SU-DHL-6 (cell line): ENCODE data around the gene MUC2.

Experiments used
- H2AFZ ChIP-seq: fragments of 200-600 bp; sonication (generic); 2 replicates; pipeline ENCODE4 v1.6.1; 2014; ENCODE audit warnings: low read depth, mild to moderate bottlenecking, moderate library complexity, mixed read lengths, antibody characterized with exemption, low read length; ENCODE audit not compliant: severe bottlenecking
- H3F3A ChIP-seq: fragments of 200-600 bp; shearing (Covaris generic); 2 replicates; pipeline ENCODE4 v1.6.0; 2016; ENCODE audit warnings: antibody characterized with exemption, mild to moderate bottlenecking; ENCODE audit not compliant: insufficient read depth
- H3K27ac ChIP-seq: fragments of 200-600 bp; sonication (generic); 2 replicates; pipeline ENCODE4 v1.5.1; 2016; ENCODE audit warnings: low read depth, mild to moderate bottlenecking, low read length, moderate library complexity, mixed read lengths
- H3K27me3 ChIP-seq: fragments of 200-600 bp; sonication (generic), shearing (Covaris generic); 2 replicates; pipeline ENCODE4 v1.6.0; 2014; ENCODE audit warnings: mild to moderate bottlenecking, low read length
- H3K36me3 ChIP-seq: fragments of 200-600 bp; sonication (generic); 2 replicates; pipeline ENCODE4 v1.6.1; 2014; ENCODE audit warnings: mild to moderate bottlenecking, low read length, mixed read lengths
- H3K4me2 ChIP-seq: fragments of 300-600, 200-600 bp; shearing (Covaris generic), sonication (generic); 2 replicates; pipeline ENCODE4 v1.6.0; 2014; ENCODE audit warnings: low read length, low read depth, mild to moderate bottlenecking; ENCODE audit not compliant: poor library complexity, severe bottlenecking
- H3K4me3 ChIP-seq: fragments of 200-600 bp; sonication (generic); 2 replicates; pipeline ENCODE4 v1.5.1; 2014; ENCODE audit warnings: antibody characterized with exemption, low read length, mild to moderate bottlenecking, mixed read lengths; ENCODE audit not compliant: insufficient read depth, poor library complexity, severe bottlenecking
- H3K79me2 ChIP-seq: fragments of 200-600 bp; sonication (generic); 2 replicates; pipeline ENCODE4 v1.6.1; 2014; ENCODE audit warnings: mild to moderate bottlenecking, low read length, moderate library complexity; ENCODE audit not compliant: insufficient read depth
- H3K9ac ChIP-seq: fragments of 200-600 bp; sonication (generic); 2 replicates; pipeline ENCODE4 v1.7.0; 2014; ENCODE audit warnings: mild to moderate bottlenecking, low read length
- H3K9me2 ChIP-seq: fragments of 200-600 bp; sonication (generic); replicated peaks from 2 replicates; pipeline ENCODE4 v1.6.1; 2014; ENCODE audit warnings: low read length; ENCODE audit not compliant: insufficient read depth
- H3K9me3 ChIP-seq: fragments of 200-600 bp; sonication (generic); 2 replicates; pipeline ENCODE4 v1.6.1; 2014; ENCODE audit warnings: low read length, mixed read lengths; ENCODE audit not compliant: insufficient read depth
- H4K20me1 ChIP-seq: fragments of 200-600 bp; sonication (generic); 2 replicates; pipeline ENCODE4 v1.6.1; 2014; ENCODE audit warnings: low read depth, mild to moderate bottlenecking, antibody characterized with exemption, low read length, moderate library complexity, mixed read lengths
- EZH2phosphoT487 ChIP-seq: fragments of 200-600 bp; sonication (generic), shearing (Covaris generic); conservative IDR thresholded peaks from 2 replicates; pipeline ENCODE4 v1.6.1; 2018; ENCODE audit warnings: mild to moderate bottlenecking, antibody characterized with exemption, low read length, moderate library complexity, mixed read lengths
- TF ChIP-seq, protein P1 (sequence below): fragments of 200-600 bp; sonication (generic); IDR thresholded peaks from one replicate; pipeline ENCODE4 v1.5.1; 2017; ENCODE audit warnings: antibody characterized with exemption, mild to moderate bottlenecking, low read length, moderate library complexity; ENCODE audit not compliant: insufficient read depth, poor library complexity, severe bottlenecking

MUC2 gene

DNA sequence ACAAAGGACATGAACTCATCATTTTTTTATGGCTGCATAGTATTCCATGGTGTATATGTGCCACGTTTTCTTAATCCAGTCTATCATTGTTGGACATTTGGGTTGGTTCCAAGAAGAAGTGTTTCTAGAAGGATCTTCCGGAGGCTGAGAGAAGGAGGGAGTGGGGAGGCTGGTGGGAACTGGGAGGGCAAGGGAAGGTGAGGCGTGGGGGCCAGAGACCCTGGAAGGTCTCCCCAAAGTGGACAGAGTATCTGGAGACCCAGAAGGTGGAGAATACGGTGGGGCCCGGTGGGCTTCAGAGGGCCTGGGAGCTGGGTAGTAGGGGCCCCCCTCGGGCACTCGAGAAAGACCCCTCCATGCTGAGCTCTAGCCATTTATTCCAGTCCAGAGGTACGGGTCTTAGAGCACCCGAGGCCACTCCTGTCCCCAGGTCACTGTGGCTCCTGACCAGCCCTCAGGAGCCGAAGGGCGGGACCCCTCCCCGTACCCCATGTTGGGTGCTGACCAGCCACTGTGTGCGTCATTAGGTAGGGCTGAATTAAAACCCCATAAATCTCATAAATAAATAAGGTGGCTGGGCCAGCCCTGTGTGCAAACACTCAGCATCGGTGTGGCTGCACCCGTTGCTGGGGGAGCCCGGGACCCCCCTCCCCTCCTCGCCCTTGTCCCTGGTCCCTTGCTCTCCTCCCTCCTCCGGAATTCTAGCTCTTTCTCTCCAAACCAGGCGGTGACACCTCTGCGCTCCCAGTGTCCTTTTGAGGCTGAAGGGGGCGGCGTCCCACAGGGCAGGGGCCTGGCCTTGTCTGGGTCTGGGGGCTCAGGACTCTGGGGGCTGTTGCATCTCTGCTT is 44.3 kb downstream of the MUC2 start:
- no peak overlapping the region for H3K27ac ChIP-seq
- H3F3A ChIP-seq = no peaks in the 10 kb centered on the region
- H3K4me2 ChIP-seq = no peak overlapping the region
- H2AFZ ChIP-seq = no peak overlapping the region
- H3K36me3 ChIP-seq = no peaks in the 10 kb centered on the region
- no peaks in the 10 kb centered on the region for H3K27me3 ChIP-seq
- H4K20me1 ChIP-seq = no peaks in the 10 kb centered on the region
- H3K79me2 ChIP-seq = no peaks in the 10 kb centered on the region
- TF ChIP-seq EZH2phosphoT487 = no peak
- TF ChIP-seq, protein P1, sequence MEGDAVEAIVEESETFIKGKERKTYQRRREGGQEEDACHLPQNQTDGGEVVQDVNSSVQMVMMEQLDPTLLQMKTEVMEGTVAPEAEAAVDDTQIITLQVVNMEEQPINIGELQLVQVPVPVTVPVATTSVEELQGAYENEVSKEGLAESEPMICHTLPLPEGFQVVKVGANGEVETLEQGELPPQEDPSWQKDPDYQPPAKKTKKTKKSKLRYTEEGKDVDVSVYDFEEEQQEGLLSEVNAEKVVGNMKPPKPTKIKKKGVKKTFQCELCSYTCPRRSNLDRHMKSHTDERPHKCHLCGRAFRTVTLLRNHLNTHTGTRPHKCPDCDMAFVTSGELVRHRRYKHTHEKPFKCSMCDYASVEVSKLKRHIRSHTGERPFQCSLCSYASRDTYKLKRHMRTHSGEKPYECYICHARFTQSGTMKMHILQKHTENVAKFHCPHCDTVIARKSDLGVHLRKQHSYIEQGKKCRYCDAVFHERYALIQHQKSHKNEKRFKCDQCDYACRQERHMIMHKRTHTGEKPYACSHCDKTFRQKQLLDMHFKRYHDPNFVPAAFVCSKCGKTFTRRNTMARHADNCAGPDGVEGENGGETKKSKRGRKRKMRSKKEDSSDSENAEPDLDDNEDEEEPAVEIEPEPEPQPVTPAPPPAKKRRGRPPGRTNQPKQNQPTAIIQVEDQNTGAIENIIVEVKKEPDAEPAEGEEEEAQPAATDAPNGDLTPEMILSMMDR = no peak
- no peaks in the 10 kb centered on the region for H3K9me2 ChIP-seq
- H3K9me3 ChIP-seq = no peaks in the 10 kb centered on the region
- H3K4me3 ChIP-seq = no peak overlapping the region
- no peak overlapping the region for H3K9ac ChIP-seq

GRCh38 chr11:1119604-1120146 is 45.0 kb downstream of the MUC2 start:
- H3K36me3 ChIP-seq = no peaks in the 10 kb centered on the region
- no peak overlapping the region for H3K4me3 ChIP-seq
- no peak overlapping the region for H3K27ac ChIP-seq
- no peak for TF ChIP-seq EZH2phosphoT487
- TF ChIP-seq, protein P1 = no peak
- H3K4me2 ChIP-seq = no peak overlapping the region
- no peak overlapping the region for H3K9ac ChIP-seq
- no peaks in the 10 kb centered on the region for H4K20me1 ChIP-seq
- H3K79me2 ChIP-seq = no peaks in the 10 kb centered on the region
- H3K9me2 ChIP-seq = no peaks in the 10 kb centered on the region
- no peaks in the 10 kb centered on the region for H3K27me3 ChIP-seq
- no peaks in the 10 kb centered on the region for H3K9me3 ChIP-seq
- no peak overlapping the region for H2AFZ ChIP-seq
- no peaks in the 10 kb centered on the region for H3F3A ChIP-seq

- H3K36me3 ChIP-seq = no peaks in the 10 kb centered on the region
- no peak overlapping the region for H2AFZ ChIP-seq
- H3K79me2 ChIP-seq = no peaks in the 10 kb centered on the region
- H3K9me2 ChIP-seq = no peaks in the 10 kb centered on the region
- no peak overlapping the region for H3K4me3 ChIP-seq
- no peak overlapping the region for H3K4me2 ChIP-seq
- TF ChIP-seq EZH2phosphoT487 = no peak
- TF ChIP-seq, protein P1 = no peak
- H3F3A ChIP-seq = no peaks in the 10 kb centered on the region
- H3K27me3 ChIP-seq = no peaks in the 10 kb centered on the region
- H3K9me3 ChIP-seq = no peaks in the 10 kb centered on the region
- H3K27ac ChIP-seq = no peak overlapping the region
- H4K20me1 ChIP-seq = no peaks in the 10 kb centered on the region
- H3K9ac ChIP-seq = no peak overlapping the region
Observed at GRCh38 chr11:1120532-1121330, 46.1 kb downstream of the MUC2 start.
